Measurements from ENCODE around the gene LRRC70. TPM values are rescaled to one million over a fixed set of nuclear protein-coding genes. Genes with fewer than 3 reads are reported as not detected.

LRRC70 gene
- total RNA-seq, 4 donors from 2014 or later = 1.0 to 4.5 (median 3.0) TPM

- H3K4me3 ChIP-seq (ENCODE audit: low read depth, poor library complexity, severe bottlenecking) = no peak overlapping the region
- no peak for TF ChIP-seq CTCF (IDR thresholded peaks at IDR 0.05)
- TF ChIP-seq POLR2A (IDR thresholded peaks at IDR 0.05) = no peak
- intact Hi-C loops (cut with DNase I; ENCODE audit: low total_unique reads) = no loop called here
- 94 to 96% methylated on average over 1 of the region's 1 CpG for WGBS, 2 donors
- no peak for DNase-seq (ENCODE audit: low spot score in 2 of 2)
Observed at GRCh38 chr5:62542720-62543119, 35.9 kb upstream of the LRRC70 start.

- no peak for DNase-seq (ENCODE audit: low spot score in 2 of 2)
- 80 to 89% methylated on average over 3 of the region's 3 CpGs for WGBS, 2 donors
- intact Hi-C loops (cut with DNase I; ENCODE audit: low total_unique reads) = no loop called here
- TF ChIP-seq POLR2A (IDR thresholded peaks at IDR 0.05) (no peak), CTCF (IDR thresholded peaks at IDR 0.05) (no peak)
- no peak overlapping the region for H3K4me3 ChIP-seq (ENCODE audit: low read depth, poor library complexity, severe bottlenecking)
Observed at GRCh38 chr5:62547945-62548630, 30.5 kb upstream of the LRRC70 start.

DNA sequence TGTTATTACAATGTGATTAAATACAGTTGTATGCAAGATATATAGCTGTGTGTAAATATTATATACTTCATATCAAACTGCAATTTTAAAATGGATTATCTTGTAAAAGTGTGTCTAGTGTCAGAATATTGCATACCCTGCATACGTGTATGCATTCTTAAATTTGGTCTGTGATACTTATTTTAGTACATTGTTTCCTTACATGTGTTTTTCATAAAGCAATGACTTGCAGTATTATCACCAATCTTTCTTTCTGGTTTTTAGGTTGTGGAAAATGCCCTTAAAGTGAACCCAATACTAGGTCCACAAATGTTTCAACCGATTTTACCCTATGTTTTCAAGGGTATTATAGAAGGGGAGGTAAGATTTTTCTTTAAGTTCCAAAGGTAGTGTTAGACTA is 28.5 kb upstream of the LRRC70 start:
- TF ChIP-seq POLR2A (IDR thresholded peaks at IDR 0.05) = no peak
- no peak for TF ChIP-seq CTCF (IDR thresholded peaks at IDR 0.05)
- intact Hi-C loops (cut with DNase I; ENCODE audit: low total_unique reads) = no loop called here
- DNase-seq (ENCODE audit: low spot score in 2 of 2) = no peak
- no peak overlapping the region for H3K4me3 ChIP-seq (ENCODE audit: low read depth, poor library complexity, severe bottlenecking)
- WGBS, 2 donors = 77 to 82% methylated on average over 2 of the region's 2 CpGs

GRCh38 chr5:62555930-62556329 is 22.7 kb upstream of the LRRC70 start:
- no peak for DNase-seq (ENCODE audit: low spot score in 2 of 2)
- TF ChIP-seq POLR2A (IDR thresholded peaks at IDR 0.05) (no peak), CTCF (IDR thresholded peaks at IDR 0.05) (no peak)
- no peak overlapping the region for H3K4me3 ChIP-seq (ENCODE audit: low read depth, poor library complexity, severe bottlenecking)
- intact Hi-C loops (cut with DNase I; ENCODE audit: low total_unique reads) = no loop called here

DNA sequence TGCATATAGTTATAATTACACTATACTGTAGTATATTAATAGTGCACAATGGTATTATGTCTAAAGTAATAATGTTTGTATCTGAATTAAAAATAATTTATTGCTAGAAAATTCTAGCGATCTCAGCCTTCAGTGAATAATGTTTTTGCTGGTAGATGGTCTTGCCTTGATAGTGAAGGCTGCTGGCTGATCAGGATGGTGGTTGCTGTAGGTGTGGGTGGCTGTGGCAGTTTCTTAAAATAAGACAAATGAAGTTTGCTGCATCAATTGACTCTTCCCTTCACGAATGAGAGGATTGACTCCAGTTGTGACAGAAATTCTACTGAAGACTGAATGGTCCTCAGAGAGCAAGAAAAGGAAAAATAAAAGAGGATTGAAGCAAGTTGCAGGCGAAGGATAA is 19.7 kb upstream of the LRRC70 start:
- DNase-seq (ENCODE audit: low spot score in 2 of 2) = no peak
- 93 to 98% methylated on average over 3 of the region's 3 CpGs for WGBS, 2 donors
- TF ChIP-seq CTCF (IDR thresholded peaks at IDR 0.05) (no peak), POLR2A (IDR thresholded peaks at IDR 0.05) (no peak)

GRCh38 chr5:62560786-62561185 is 17.8 kb upstream of the LRRC70 start:
- 93 to 97% methylated on average over 1 of the region's 1 CpG for WGBS, 2 donors
- no peak for TF ChIP-seq CTCF (IDR thresholded peaks at IDR 0.05)
- no peak for TF ChIP-seq POLR2A (IDR thresholded peaks at IDR 0.05)

More for the DNA sequence above, 19.7 kb upstream of the LRRC70 start:
- intact Hi-C loops (cut with DNase I; ENCODE audit: low total_unique reads) = no loop called here
- H3K4me3 ChIP-seq (ENCODE audit: low read depth, poor library complexity, severe bottlenecking) = no peak overlapping the region

More at GRCh38 chr5:62560786-62561185, 17.8 kb upstream of the LRRC70 start:
- no peak for DNase-seq (ENCODE audit: low spot score in 2 of 2)
- H3K4me3 ChIP-seq (ENCODE audit: low read depth, poor library complexity, severe bottlenecking) = no peak overlapping the region
- intact Hi-C loops (cut with DNase I; ENCODE audit: low total_unique reads) = no loop called here
